Retinal pigment epithelial cell (primary cell): ENCODE results near the gene CD2AP.

ENCODE experiments used
- DNase-seq: peaks from one replicate; pipeline ENCODE4 v3.0.0-alpha.2; 2010; ENCODE audit warnings: low read depth
- H3K4me3 ChIP-seq: 2 replicates; pipeline ENCODE4 v1.5.1; 2011; ENCODE audit warnings: mild to moderate bottlenecking, low read length, control low read depth, moderate library complexity
- TF ChIP-seq, protein P1 (sequence below): conservative IDR thresholded peaks from 2 replicates; pipeline ENCODE4 v1.5.1; 2011; ENCODE audit warnings: low read depth, low read length, control low read depth, inconsistent platforms

CD2AP gene, protein sequence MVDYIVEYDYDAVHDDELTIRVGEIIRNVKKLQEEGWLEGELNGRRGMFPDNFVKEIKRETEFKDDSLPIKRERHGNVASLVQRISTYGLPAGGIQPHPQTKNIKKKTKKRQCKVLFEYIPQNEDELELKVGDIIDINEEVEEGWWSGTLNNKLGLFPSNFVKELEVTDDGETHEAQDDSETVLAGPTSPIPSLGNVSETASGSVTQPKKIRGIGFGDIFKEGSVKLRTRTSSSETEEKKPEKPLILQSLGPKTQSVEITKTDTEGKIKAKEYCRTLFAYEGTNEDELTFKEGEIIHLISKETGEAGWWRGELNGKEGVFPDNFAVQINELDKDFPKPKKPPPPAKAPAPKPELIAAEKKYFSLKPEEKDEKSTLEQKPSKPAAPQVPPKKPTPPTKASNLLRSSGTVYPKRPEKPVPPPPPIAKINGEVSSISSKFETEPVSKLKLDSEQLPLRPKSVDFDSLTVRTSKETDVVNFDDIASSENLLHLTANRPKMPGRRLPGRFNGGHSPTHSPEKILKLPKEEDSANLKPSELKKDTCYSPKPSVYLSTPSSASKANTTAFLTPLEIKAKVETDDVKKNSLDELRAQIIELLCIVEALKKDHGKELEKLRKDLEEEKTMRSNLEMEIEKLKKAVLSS

DNA sequence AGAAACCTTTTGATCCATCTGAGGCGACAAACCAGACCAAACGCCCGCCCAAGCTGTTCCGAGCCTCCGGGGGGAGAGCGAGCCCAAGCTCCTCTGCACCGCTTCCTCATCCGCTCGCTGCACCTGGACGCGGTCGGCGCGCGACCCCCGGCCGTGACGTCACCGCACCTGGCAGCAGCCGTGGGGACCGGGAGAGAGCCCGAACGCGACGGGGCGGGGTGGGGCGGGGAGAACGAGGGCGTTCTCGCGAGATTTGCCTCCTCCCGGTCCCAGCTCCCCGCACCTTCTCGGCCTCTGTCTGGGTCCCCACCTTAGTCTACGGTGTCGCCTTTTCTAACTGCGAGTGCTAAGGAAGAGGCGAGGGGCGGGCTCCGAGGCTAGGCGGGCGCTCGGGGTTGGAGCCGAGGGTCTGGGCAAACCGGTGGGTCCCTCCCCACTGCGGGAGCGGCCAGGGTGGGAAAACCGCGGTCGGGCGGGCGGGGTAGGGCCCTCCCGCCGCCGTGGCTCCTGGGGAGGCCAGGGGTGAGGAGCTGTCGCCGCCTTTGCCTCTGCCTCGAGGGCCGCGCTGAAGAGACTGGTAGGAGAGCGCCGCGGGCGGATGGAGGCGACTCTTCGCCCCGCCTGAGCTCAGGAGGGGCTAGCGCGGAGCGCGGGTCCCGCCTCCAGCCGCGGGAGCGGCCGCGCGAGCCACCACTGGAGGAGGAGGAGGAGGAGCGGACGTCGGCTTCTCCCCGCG lies at the start of gene CD2AP:
CD2AP (plus strand) TSS at position 293 of the 736 bp plus-strand sequence. CDS start 456 bp downstream, outside the sequence.
- peak; percentile 60 for DNase-seq
- peak within 1 kb of the TSS; percentile 92 for H3K4me3 ChIP-seq
- TF ChIP-seq, protein P1, sequence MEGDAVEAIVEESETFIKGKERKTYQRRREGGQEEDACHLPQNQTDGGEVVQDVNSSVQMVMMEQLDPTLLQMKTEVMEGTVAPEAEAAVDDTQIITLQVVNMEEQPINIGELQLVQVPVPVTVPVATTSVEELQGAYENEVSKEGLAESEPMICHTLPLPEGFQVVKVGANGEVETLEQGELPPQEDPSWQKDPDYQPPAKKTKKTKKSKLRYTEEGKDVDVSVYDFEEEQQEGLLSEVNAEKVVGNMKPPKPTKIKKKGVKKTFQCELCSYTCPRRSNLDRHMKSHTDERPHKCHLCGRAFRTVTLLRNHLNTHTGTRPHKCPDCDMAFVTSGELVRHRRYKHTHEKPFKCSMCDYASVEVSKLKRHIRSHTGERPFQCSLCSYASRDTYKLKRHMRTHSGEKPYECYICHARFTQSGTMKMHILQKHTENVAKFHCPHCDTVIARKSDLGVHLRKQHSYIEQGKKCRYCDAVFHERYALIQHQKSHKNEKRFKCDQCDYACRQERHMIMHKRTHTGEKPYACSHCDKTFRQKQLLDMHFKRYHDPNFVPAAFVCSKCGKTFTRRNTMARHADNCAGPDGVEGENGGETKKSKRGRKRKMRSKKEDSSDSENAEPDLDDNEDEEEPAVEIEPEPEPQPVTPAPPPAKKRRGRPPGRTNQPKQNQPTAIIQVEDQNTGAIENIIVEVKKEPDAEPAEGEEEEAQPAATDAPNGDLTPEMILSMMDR, result no peak

DNA sequence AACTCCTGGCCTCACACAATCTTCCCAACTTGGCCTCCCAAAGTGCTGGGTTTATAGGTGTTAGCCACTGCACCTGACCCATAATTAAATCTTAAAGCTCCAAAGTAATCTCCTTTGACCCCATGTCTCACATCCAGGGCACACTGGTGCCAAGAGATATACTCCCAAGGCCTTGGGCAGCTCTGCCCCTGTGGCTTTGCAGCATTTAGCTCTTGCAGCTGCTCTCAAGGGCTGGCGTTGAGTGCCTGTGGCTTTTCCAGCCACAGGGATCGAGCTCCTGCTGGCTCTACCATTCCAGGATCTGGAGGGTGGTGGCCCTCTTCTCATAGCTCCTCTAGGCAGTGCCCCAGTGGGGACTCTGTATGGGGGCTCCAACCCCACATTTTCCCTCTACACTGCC lies 49.3 kb upstream of the CD2AP start:
- DNase-seq, result no peak
- TF ChIP-seq, protein P1, result no peak
- no peak overlapping the region for H3K4me3 ChIP-seq

DNA sequence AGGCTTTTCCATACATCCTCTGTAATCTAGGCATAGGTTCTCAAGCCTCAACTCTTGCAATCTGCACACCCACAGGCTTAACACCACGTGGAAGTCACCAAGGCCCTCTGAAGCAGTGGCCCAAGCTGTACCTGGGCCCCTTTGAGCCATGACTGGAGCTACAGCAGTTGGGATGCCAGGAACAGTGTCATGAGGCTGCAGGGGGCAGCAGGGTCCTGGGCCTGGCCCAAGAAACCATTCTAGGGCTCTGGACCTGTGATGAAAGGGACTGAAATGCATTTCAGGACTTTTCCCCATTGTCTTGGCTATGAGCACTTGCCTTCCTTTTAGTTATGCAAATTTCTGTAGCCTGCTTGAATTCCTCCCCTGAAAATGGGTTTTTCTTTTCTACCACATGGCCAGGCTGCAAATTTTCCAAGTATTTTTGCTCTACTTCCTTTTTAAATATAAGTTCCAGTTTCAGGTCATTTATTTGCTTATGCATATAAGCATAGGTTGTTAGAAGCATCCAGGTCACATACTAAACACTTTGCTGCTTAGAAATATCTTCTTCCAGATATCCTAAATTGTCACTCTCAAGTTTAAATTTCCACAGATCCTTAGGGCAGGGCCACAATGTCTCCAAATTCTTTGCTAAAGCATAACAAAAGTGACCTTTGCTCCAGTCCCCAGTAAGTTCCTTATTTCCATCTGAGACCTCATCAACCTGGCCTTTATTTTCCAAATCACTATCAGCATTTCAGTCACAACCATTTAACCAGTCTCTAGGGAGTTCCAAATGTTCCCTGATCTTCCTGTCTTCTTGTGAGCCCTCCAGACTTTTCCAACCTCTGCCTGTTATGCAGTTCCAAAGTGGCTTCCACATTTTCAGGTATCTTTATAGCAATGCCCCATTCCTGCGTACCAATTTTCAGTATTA lies 48.6 kb upstream of the CD2AP start:
- no peak for DNase-seq
- no peak overlapping the region for H3K4me3 ChIP-seq
- TF ChIP-seq, protein P1, result no peak

DNA sequence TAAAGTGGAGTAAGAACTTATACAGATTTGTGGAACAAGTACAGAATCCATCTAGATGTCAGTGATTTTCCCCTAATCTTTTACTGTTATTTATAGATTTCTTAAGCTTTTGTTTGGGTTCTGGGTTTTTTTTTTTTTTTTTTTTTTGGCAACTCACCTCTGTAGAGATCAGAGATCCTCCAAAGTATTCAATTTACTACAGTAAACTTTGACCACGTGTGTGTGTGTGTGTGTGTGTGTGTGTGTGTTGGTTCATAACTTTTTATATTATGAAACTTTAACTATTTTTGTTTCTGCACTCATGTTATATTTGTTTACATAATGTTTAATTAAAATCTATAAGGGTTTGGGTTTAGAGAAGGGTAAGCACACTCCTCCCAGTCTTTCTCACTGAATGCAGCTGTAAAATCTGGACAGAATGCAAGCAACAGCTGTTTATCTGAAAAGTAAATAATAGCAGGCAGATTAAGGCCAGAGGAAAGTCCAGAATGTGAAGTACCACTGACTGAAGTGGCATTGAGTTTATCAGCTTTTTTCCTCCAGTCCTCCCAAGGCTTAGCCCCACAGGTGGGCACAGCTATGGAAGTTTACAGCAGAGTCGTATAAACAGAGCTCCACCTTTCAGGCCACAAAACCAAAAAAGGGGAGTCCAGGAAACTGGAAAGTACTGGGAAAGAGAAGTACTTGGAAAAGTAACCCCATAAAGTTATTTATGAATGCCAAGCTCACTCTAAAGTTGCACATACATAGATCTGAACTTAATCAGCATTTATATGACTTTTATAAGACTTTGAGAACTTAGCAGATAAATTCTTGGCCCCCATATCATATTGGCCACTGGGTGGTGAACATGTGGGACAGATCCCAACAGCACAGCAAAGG lies 43.0 kb upstream of the CD2AP start:
- DNase-seq, result no peak
- no peak overlapping the region for H3K4me3 ChIP-seq
- TF ChIP-seq, protein P1, result no peak

DNA sequence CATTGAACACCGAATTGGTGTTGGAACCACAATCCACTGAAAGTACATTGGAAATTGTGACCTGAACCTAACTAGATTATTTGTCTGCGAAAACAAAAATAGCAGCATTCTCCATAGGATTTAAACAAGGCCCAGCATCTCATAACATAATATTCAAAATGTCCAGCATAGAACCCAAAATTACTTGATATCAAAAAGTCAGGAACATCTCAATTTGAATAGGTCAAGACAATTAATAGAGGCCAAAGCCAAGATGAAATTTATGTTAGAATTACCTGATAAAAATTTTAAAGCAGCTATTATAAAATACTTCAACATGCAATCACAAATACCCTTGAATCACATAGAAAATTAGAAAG lies 42.4 kb upstream of the CD2AP start:
- TF ChIP-seq, protein P1, result no peak

DNA sequence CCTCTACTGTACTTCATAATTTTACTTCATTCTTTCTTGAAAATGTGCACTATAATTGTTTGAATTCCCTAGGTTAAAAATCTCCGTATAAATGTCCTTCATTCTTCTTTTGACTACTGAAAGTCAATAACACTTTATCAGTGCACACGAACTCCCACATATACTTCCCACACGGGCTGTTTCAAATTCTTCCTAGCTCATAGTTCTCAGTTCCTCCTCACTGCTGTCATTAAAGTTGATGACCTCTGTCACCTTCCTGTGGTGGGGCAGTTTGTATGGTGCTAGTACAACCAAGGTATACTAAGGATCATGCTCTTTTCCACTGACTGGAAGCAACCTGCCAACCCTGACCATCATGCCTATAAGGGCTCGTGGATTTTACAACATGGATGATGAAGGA lies 40.0 kb upstream of the CD2AP start:
- H3K4me3 ChIP-seq, result no peak overlapping the region
- TF ChIP-seq, protein P1, result no peak
- DNase-seq, result no peak

More for the DNA sequence above, 42.4 kb upstream of the CD2AP start:
- H3K4me3 ChIP-seq, result no peak overlapping the region
- DNase-seq, result no peak
